HEK293 (cell line): Measurements from ENCODE around the gene VPS4A.

Experiments
- GFI1B ChIP-seq: fragments of 450-650 bp; formaldehyde crosslinking; IDR thresholded peaks from 2 replicates; pipeline ENCODE4 v1.5.1; 2016; ENCODE audit warnings: missing biosample characterization, missing genetic modification characterization
- YY1 ChIP-seq: fragments of 450-650 bp; formaldehyde crosslinking; IDR thresholded peaks from 2 replicates; pipeline ENCODE4 v1.5.1; 2018; ENCODE audit warnings: missing biosample characterization, missing genetic modification characterization
- ZEB2 ChIP-seq: fragments of 450-650 bp; formaldehyde crosslinking; IDR thresholded peaks from 2 replicates; pipeline ENCODE4 v1.5.1; 2016; ENCODE audit warnings: missing biosample characterization, missing genetic modification characterization
- ZNF10 ChIP-seq: fragments of 450-650 bp; formaldehyde crosslinking; IDR thresholded peaks from 2 replicates; pipeline ENCODE4 v1.5.1; 2017; ENCODE audit warnings: missing biosample characterization, missing genetic modification characterization
- ZNF133 ChIP-seq: fragments of 450-650 bp; formaldehyde crosslinking; IDR thresholded peaks from 2 replicates; pipeline ENCODE4 v1.5.1; 2016; ENCODE audit warnings: missing biosample characterization, missing genetic modification characterization
- ZNF140 ChIP-seq: fragments of 450-650 bp; formaldehyde crosslinking; IDR thresholded peaks from 2 replicates; pipeline ENCODE4 v1.5.1; 2016; ENCODE audit warnings: missing biosample characterization, missing genetic modification characterization
- ZNF274 ChIP-seq, 2 experiments: fragments of 200-500 bp in 1 of 2; fragments of 450-650 bp in 1 of 2; sonication (Bioruptor generic) in 1 of 2; formaldehyde crosslinking in 1 of 2; IDR thresholded peaks; 2 replicates each; pipeline versions ENCODE4 v1.5.1 to v1.6.1; 2014 to 2016; ENCODE audit warnings: borderline replicate concordance in 1 of 2, inconsistent platforms in 1 of 2, low read length in 1 of 2, missing biosample characterization in 1 of 2, missing genetic modification characterization in 1 of 2
- ZNF529 ChIP-seq: fragments of 450-650 bp; formaldehyde crosslinking; IDR thresholded peaks from 2 replicates; pipeline ENCODE4 v1.5.1; 2017; ENCODE audit warnings: missing genetic modification characterization, missing biosample characterization; ENCODE audit not compliant: insufficient replicate concordance
- ZNF777 ChIP-seq: fragments of 450-650 bp; formaldehyde crosslinking; IDR thresholded peaks from 2 replicates; pipeline ENCODE4 v1.5.1; 2017; ENCODE audit warnings: missing biosample characterization, missing genetic modification characterization, borderline replicate concordance
- ZSCAN23 ChIP-seq: fragments of 450-650 bp; formaldehyde crosslinking; IDR thresholded peaks from 2 replicates; pipeline ENCODE4 v1.5.1; 2016; ENCODE audit warnings: missing biosample characterization, missing genetic modification characterization
- ZSCAN30 ChIP-seq: fragments of 450-650 bp; IDR thresholded peaks from 2 replicates; pipeline ENCODE4 v1.5.1; 2018; ENCODE audit warnings: missing biosample characterization, mild to moderate bottlenecking, missing genetic modification characterization, moderate library complexity
- TF ChIP-seq, protein P1 (sequence below): fragments of 450-650 bp; formaldehyde crosslinking; IDR thresholded peaks from 2 replicates; pipeline ENCODE4 v1.5.1; 2016; ENCODE audit warnings: missing biosample characterization, missing genetic modification characterization
- TF ChIP-seq, protein P2 (sequence below): fragments of 450-650 bp; formaldehyde crosslinking; IDR thresholded peaks from 2 replicates; pipeline ENCODE4 v1.5.1; 2016; ENCODE audit warnings: missing biosample characterization, missing genetic modification characterization

DNA sequence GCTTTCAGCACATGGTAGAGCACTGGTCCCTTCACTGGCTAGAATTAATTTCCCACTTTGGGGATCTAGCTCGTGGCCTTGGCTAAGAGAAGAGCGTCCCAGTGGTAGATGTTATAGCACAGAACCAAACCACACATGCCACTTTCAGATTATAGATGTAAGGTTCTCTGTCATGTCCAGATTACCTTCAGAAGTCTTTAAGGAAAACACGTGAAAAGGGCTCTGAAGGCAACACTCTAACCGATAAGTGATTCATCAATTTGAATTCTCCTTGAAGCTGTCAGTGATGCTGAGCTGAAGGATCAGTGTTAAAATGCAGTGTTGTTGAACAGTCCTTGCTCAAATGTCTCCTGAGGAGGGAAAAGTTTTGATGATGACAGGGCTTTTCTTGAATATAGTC, 43.5 kb upstream of the VPS4A start:
- TF ChIP-seq, protein P1, sequence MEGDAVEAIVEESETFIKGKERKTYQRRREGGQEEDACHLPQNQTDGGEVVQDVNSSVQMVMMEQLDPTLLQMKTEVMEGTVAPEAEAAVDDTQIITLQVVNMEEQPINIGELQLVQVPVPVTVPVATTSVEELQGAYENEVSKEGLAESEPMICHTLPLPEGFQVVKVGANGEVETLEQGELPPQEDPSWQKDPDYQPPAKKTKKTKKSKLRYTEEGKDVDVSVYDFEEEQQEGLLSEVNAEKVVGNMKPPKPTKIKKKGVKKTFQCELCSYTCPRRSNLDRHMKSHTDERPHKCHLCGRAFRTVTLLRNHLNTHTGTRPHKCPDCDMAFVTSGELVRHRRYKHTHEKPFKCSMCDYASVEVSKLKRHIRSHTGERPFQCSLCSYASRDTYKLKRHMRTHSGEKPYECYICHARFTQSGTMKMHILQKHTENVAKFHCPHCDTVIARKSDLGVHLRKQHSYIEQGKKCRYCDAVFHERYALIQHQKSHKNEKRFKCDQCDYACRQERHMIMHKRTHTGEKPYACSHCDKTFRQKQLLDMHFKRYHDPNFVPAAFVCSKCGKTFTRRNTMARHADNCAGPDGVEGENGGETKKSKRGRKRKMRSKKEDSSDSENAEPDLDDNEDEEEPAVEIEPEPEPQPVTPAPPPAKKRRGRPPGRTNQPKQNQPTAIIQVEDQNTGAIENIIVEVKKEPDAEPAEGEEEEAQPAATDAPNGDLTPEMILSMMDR: no peak
- no peak for TF ChIP-seq ZEB2
- no peak for TF ChIP-seq GFI1B (tag by site-specific recombination)
- TF ChIP-seq ZSCAN23 (tag by site-specific recombination): no peak
- TF ChIP-seq, protein P2, sequence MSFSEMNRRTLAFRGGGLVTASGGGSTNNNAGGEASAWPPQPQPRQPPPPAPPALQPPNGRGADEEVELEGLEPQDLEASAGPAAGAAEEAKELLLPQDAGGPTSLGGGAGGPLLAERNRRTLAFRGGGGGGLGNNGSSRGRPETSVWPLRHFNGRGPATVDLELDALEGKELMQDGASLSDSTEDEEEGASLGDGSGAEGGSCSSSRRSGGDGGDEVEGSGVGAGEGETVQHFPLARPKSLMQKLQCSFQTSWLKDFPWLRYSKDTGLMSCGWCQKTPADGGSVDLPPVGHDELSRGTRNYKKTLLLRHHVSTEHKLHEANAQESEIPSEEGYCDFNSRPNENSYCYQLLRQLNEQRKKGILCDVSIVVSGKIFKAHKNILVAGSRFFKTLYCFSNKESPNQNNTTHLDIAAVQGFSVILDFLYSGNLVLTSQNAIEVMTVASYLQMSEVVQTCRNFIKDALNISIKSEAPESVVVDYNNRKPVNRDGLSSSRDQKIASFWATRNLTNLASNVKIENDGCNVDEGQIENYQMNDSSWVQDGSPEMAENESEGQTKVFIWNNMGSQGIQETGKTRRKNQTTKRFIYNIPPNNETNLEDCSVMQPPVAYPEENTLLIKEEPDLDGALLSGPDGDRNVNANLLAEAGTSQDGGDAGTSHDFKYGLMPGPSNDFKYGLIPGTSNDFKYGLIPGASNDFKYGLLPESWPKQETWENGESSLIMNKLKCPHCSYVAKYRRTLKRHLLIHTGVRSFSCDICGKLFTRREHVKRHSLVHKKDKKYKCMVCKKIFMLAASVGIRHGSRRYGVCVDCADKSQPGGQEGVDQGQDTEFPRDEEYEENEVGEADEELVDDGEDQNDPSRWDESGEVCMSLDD: no peak
- no peak for TF ChIP-seq ZNF10 (tag by site-specific recombination)
- no peak for TF ChIP-seq YY1
- no peak for TF ChIP-seq ZNF140 (tag by site-specific recombination)
- no peak for TF ChIP-seq ZNF274 (IDR thresholded peaks at IDR 0.05; ENCODE audit: low read length)
- no peak for TF ChIP-seq ZNF274 (tag by site-specific recombination; IDR thresholded peaks at IDR 0.05; ENCODE audit: borderline replicate concordance)
- TF ChIP-seq ZNF529: no peak
- no peak for TF ChIP-seq ZNF133 (tag by site-specific recombination)
- TF ChIP-seq ZSCAN30 (tag by site-specific recombination): no peak
- TF ChIP-seq ZNF777 (tag by site-specific recombination): no peak
